NCI-H748 (cell line): Measurements from ENCODE around the gene NANOS2.
"Not testable (repeated sequence)": the region's sequence is repeated elsewhere in the genome, so short reads cannot be mapped to it uniquely, and the experiment has no call there.

Source experiments
- DNase-seq: peaks from one replicate; lab custom pipeline; 2025; ENCODE audit not compliant: unreplicated experiment; lab: John Stamatoyannopoulos, UW

The NANOS2 gene

GRCh38 chr19:45876411-45877197, 38.0 kb downstream of the NANOS2 start:
- DNase-seq = no peak

DNA sequence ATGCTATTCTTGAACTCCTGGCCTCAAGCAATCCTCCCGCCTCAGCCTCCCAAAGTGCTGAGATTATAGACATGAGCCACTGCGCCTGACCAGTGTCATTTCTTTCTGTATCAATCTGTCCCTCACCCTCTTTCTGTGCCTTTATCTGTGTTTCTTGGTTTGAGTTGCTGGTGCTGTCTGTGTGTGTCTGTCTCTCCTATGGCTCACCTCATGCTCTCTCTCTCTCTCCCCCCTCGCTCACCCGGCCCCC, 38.5 kb downstream of the NANOS2 start:
- no peak for DNase-seq

DNA sequence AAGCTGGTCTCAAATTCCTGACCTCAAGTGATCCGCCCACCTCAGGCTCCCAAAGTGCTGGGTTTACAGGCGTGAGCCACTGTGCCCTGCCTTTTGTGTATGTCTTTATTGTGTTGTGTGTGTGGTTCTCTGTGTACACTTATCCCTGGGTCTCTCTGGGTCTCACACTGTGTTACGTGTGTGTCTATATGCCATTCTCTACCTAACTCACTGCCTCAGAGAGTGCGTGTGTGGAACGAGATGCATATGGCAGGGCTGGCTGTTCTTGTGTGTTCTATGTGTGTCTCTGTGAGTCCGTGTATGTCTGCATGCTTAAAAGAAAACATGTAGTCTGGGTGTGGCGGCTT, 40.0 kb downstream of the NANOS2 start:
- no peak for DNase-seq

GRCh38 chr19:45873219-45873772, 41.3 kb downstream of the NANOS2 start:
- no peak for DNase-seq

DNA sequence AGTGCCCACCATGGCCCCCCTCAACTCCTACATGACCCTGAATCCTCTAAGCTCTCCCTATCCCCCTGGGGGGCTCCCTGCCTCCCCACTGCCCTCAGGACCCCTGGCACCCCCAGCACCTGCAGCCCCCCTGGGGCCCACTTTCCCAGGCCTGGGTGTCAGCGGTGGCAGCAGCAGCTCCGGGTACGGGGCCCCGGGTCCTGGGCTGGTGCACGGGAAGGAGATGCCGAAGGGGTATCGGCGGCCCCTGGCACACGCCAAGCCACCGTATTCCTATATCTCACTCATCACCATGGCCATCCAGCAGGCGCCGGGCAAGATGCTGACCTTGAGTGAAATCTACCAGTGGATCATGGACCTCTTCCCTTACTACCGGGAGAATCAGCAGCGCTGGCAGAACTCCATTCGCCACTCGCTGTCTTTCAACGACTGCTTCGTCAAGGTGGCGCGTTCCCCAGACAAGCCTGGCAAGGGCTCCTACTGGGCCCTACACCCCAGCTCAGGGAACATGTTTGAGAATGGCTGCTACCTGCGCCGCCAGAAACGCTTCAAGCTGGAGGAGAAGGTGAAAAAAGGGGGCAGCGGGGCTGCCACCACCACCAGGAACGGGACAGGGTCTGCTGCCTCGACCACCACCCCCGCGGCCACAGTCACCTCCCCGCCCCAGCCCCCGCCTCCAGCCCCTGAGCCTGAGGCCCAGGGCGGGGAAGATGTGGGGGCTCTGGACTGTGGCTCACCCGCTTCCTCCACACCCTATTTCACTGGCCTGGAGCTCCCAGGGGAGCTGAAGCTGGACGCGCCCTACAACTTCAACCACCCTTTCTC, 42.3 kb downstream of the NANOS2 start:
- DNase-seq = no peak

DNA sequence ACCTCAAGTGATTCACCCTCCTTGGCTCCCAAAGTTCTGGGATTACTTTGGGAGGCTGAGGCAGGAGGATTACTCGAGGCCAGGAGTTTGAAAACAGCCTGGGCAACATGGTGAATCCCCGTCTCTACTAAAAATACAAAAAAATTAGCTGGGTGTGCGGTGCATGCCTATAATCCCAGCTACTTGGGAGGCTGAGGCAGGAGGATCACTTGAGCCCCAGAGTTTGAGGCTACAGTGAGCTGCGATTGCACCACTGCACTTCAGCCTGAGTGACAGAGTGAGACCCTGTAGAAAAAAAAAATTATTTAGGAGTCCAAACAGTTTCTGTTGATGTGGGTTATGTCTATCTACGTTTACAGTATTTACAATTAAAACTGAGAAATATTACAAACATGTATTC, 43.8 kb downstream of the NANOS2 start:
- no peak for DNase-seq

- DNase-seq = not testable (repeated sequence)
Measured at GRCh38 chr19:45867241-45867640, 47.3 kb downstream of the NANOS2 start.

GRCh38 chr19:45866400-45867176, 48.0 kb downstream of the NANOS2 start:
- DNase-seq = no peak

GRCh38 chr19:45865269-45865948, 49.2 kb downstream of the NANOS2 start:
- no peak for DNase-seq

GRCh38 chr19:45864629-45865082, 49.9 kb downstream of the NANOS2 start:
- DNase-seq = no peak

DNA sequence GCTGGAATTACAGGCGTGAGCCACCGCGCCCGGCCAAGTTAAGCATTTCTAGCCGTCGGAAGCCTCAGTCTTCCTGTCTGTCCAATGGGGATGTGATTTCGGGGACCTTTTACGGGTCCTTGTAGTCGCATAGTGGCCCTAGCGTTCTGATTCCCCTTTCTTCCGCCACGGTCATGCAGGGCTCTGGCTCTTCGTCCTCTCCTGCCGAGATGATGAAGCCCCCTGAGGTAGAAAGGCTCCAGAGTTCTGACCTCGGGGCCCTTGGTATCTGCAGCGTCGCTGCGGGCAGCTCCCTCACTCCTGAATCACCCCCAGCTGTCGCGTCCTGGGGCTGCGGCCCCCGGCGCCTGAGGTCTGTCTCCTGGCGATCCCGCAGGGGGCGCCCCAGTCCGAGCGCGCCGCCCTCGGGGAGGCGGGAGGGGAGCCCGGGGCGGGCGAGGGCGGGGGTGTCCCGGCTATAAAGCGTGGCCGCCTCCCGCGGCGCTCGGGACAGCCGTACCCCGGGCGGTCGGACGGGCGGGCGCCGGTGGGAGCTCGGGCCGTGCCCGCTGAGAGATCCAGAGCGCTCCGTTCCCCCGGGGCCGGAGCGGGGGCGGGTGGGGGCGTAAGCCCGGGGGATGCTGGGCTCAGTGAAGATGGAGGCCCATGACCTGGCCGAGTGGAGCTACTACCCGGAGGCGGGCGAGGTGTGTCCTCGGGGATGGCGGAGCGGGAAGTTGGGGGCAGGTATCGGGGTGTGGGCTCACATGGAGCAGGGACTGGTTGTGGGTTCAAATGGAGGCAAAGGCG, 50.5 kb downstream of the NANOS2 start, which contains the start of gene FOXA3:
TSS of gene FOXA3 (plus strand) at position 487 of the 789 bp plus-strand sequence. CDS start at position 618, 131 bp downstream.
- peak; percentile 77 for DNase-seq

DNA sequence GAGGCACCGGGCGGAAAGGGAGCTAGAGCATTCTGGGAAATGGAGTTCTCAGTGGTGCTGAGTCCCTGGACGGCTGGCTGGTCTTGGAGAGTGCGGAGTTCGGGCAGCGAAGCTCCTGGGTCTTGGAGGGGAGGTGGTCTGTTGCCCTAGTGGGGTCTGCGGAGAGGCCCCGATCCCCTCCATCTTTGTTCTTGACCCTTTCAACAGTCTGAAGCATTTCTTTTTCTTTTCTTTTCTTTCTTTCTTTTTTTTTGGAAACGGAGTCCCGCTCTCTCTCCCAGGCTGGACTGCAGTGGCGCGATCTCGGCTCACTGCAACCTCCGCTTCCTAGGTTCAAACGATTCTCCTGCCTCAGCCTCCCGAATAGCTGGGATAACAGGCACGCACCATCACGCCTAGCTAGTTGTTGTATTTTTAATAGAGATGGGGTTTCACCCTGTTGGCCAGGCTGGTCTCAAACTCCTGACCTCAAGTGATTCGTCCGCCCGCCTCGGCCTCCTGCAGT, 51.2 kb downstream of the NANOS2 start:
- DNase-seq = no peak
